Stimulated activated CD8-positive, alpha-beta memory T cell treated with anti-CD3 and anti-CD28 coated beads, Interleukin-4, amount 100 ng/mL, for 4 hours (primary cell): ENCODE measurements around the gene AMZ2.
A peak's percentile ranks its signal among the peaks of the same experiment; 100 is the strongest.

Experiments
- DNase-seq, 2 donors: peaks; one replicate each; pipeline ENCODE4 v3.0.0-alpha.2; 2020; ENCODE audit warnings: low read depth in 2 of 2, low spot score in 1 of 2

AMZ2 gene

GRCh38 chr17:68290268-68290954, 42.6 kb downstream of the AMZ2 start:
- peak; percentile 28 to 36 for DNase-seq

- peak; percentile 55 to 72 for DNase-seq
Observed at GRCh38 chr17:68290955-68291835, 43.4 kb downstream of the AMZ2 start, which contains the start of the genes ARSG and SLC16A6. Gene ARSG, plus strand, starts transcription at chr17:68291495. Its CDS starts 15,999 bp downstream, at chr17:68307494. Gene SLC16A6, minus strand, starts transcription at chr17:68291127. Its CDS starts 12,807 bp downstream, at chr17:68278320.

- DNase-seq, result peak; percentile 75 to 87
Observed at GRCh38 chr17:68291836-68292688, 44.2 kb downstream of the AMZ2 start.

GRCh38 chr17:68292689-68293040, 44.8 kb downstream of the AMZ2 start:
- no peak for DNase-seq

GRCh38 chr17:68293490-68294195, 45.8 kb downstream of the AMZ2 start:
- DNase-seq, result no peak

- DNase-seq, result no peak
Observed at GRCh38 chr17:68294196-68294555, 46.3 kb downstream of the AMZ2 start.

GRCh38 chr17:68294617-68295016, 46.8 kb downstream of the AMZ2 start:
- no peak for DNase-seq

GRCh38 chr17:68295086-68295485, 47.2 kb downstream of the AMZ2 start:
- DNase-seq, result no peak

- DNase-seq, result no peak
Observed at GRCh38 chr17:68296217-68297191, 48.7 kb downstream of the AMZ2 start.

GRCh38 chr17:68297195-68297594, 49.4 kb downstream of the AMZ2 start:
- DNase-seq, result no peak

GRCh38 chr17:68298601-68299000, 50.8 kb downstream of the AMZ2 start:
- no peak for DNase-seq

GRCh38 chr17:68299817-68300216, 52.0 kb downstream of the AMZ2 start:
- DNase-seq, result no peak

- DNase-seq, result no peak
Observed at GRCh38 chr17:68301438-68301959, 53.7 kb downstream of the AMZ2 start.

GRCh38 chr17:68302066-68302564, 54.3 kb downstream of the AMZ2 start:
- DNase-seq, result no peak

- no peak for DNase-seq
Observed at GRCh38 chr17:68302666-68303065, 54.8 kb downstream of the AMZ2 start.

GRCh38 chr17:68304706-68305105, 56.9 kb downstream of the AMZ2 start:
- DNase-seq, result no peak

- no peak for DNase-seq
Observed at GRCh38 chr17:68305142-68305541, 57.3 kb downstream of the AMZ2 start.
